Astrocyte (in vitro differentiated cells and primary cell): ENCODE measurements around the gene CYP2U1.

Experiments used
- EZH2 ChIP-seq: IDR thresholded peaks from 2 replicates; pipeline ENCODE4 v1.6.1; 2012; ENCODE audit warnings: mild to moderate bottlenecking, low read length, inconsistent platforms; ENCODE audit not compliant: insufficient read depth
- TF ChIP-seq, protein P1 (sequence below): IDR thresholded peaks from 2 replicates; pipeline ENCODE4 v1.5.1; 2011; ENCODE audit warnings: low read depth, mild to moderate bottlenecking, inconsistent platforms, low read length, moderate library complexity; ENCODE audit not compliant: insufficient read depth

DNA sequence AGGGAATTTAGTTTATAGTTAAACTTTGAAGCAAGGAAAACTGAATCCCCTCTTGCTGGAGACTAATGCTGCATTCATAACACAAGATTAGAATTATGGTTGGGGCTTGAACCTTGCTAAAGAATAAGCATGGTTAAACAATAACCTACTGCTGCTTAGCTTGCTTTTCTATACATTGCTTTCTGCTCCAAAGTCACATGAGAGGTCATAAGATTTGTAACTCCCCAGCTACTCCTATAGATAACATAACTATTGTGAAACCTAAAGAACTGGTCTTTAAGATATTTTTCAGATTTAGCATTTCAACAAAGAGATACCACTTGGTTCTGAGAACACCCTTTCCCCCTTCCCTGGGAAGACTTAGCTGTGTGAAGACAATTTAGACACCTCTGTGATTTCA is 41.3 kb downstream of the CYP2U1 start:
- TF ChIP-seq, protein P1, sequence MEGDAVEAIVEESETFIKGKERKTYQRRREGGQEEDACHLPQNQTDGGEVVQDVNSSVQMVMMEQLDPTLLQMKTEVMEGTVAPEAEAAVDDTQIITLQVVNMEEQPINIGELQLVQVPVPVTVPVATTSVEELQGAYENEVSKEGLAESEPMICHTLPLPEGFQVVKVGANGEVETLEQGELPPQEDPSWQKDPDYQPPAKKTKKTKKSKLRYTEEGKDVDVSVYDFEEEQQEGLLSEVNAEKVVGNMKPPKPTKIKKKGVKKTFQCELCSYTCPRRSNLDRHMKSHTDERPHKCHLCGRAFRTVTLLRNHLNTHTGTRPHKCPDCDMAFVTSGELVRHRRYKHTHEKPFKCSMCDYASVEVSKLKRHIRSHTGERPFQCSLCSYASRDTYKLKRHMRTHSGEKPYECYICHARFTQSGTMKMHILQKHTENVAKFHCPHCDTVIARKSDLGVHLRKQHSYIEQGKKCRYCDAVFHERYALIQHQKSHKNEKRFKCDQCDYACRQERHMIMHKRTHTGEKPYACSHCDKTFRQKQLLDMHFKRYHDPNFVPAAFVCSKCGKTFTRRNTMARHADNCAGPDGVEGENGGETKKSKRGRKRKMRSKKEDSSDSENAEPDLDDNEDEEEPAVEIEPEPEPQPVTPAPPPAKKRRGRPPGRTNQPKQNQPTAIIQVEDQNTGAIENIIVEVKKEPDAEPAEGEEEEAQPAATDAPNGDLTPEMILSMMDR: no peak
- TF ChIP-seq EZH2: no peak
